CD4-positive, CD25-positive, alpha-beta regulatory T cell (primary cell): ENCODE measurements around the gene ANKRD63. TPM values are rescaled to one million over a fixed set of nuclear protein-coding genes. Genes with fewer than 3 reads are reported as not detected.

Experiments used
- ATAC-seq, 2 donors: fragments of 150-1000 bp; cut with Tn5 transposase; one replicate each; pipeline ENCODE4 v1.10.0; 2021; ENCODE audit warnings: low read depth in 2 of 2, moderate number of reproducible peaks in 2 of 2, moderate library complexity in 1 of 2
- DNase-seq, 3 donors: peaks; one replicate each; pipeline versions ENCODE4 v3.0.0 to v3.0.0-alpha.2; 2012 to 2022; ENCODE audit warnings: mixed read lengths in 1 of 3
- H3K27ac ChIP-seq: one replicate; pipeline ENCODE4 v1.7.0; 2013; ENCODE audit warnings: mild to moderate bottlenecking, low read length; ENCODE audit not compliant: insufficient read depth, poor library complexity, severe bottlenecking
- H3K27me3 ChIP-seq: one replicate; pipeline ENCODE4 v1.7.0; 2013; ENCODE audit warnings: low read length; ENCODE audit not compliant: control insufficient read depth, insufficient read depth
- H3K36me3 ChIP-seq: one replicate; pipeline ENCODE4 v1.7.0; 2013; ENCODE audit warnings: mild to moderate bottlenecking, low read length, moderate library complexity; ENCODE audit not compliant: control insufficient read depth, insufficient read depth
- H3K4me1 ChIP-seq: 2 replicates; pipeline ENCODE4 v1.7.0; 2013; ENCODE audit warnings: mild to moderate bottlenecking, low read length; ENCODE audit not compliant: insufficient read depth, control insufficient read depth, poor library complexity, severe bottlenecking
- H3K4me3 ChIP-seq: one replicate; pipeline ENCODE4 v1.7.0; 2013; ENCODE audit warnings: low read depth, mild to moderate bottlenecking, low read length, moderate library complexity
- H3K9me3 ChIP-seq, 2 experiments: 1 replicate in 1 of 2; 2 replicates in 1 of 2; pipeline ENCODE4 v1.7.0; 2013; ENCODE audit warnings: low read length in 2 of 2, mild to moderate bottlenecking in 1 of 2, moderate library complexity in 1 of 2; ENCODE audit not compliant: control insufficient read depth in 2 of 2
- H3K27ac Mint-ChIP-seq, 3 donors: one replicate each; pipeline ENCODE4 v1.8.0; 2020 to 2022; ENCODE audit warnings: mild to moderate bottlenecking in 3 of 3, mixed read lengths in 3 of 3, moderate library complexity in 2 of 3
- H3K27me3 Mint-ChIP-seq: one replicate; pipeline ENCODE4 v1.8.0; 2022; ENCODE audit warnings: mild to moderate bottlenecking, mixed read lengths
- H3K36me3 Mint-ChIP-seq: one replicate; pipeline ENCODE4 v1.8.0; 2020; ENCODE audit warnings: mixed read lengths
- H3K4me1 Mint-ChIP-seq, 4 donors: one replicate each; pipeline ENCODE4 v1.8.0; 2020 to 2022; ENCODE audit warnings: mixed read lengths in 4 of 4, mild to moderate bottlenecking in 1 of 4
- H3K4me3 Mint-ChIP-seq, 4 donors: one replicate each; pipeline ENCODE4 v1.8.0; 2020 to 2022; ENCODE audit warnings: mild to moderate bottlenecking in 4 of 4, mixed read lengths in 4 of 4, moderate library complexity in 3 of 4
- H3K9me3 Mint-ChIP-seq, 7 donors: one replicate each; pipeline ENCODE4 v1.8.0; 2020 to 2022; ENCODE audit warnings: mixed read lengths in 7 of 7, mild to moderate bottlenecking in 3 of 7, moderate library complexity in 2 of 7
- polyA plus RNA-seq, 4 donors: library from polyadenylated mRNA; unstranded; fragments of 300-500 nt; fragmentation: Illumina TruSeq; gene quantifications; one replicate each; pipeline ENCODE4 v1.2.3, GENCODE V29; 2021
- total RNA-seq: library from RNA; stranded (reverse); gene quantifications from one replicate; pipeline ENCODE4 v1.2.3, GENCODE V29; 2022

ANKRD63 gene
- total and polyA plus RNA-seq, 5 donors from 2014 or later: 0.35 TPM; not detected in 4

DNA sequence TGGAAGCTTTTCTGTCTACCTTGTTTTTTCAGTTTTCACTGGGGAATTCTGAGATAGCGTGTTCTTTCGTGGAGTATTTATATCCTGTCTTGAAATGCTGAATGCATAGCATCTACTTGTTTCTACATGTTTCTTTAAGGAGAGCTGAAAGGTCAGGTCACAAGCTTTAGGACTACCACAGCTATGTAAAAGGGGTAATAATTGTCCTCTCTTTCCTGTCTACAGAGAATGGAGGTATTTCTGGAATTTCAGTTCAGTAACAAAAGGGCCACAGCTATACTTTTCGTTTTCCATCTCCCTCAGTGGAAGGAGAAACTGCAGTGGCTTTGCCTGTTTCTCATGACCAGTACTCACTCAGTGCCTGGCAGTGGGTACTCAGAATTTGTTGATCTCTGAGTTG lies 45.3 kb upstream of the ANKRD63 start:
- Mint-ChIP-seq H3K4me1 (peaks cover 10 to 24% (median 16%) of the 10 kb centered on the region in 4 donors), H3K27ac (no peak overlapping the region), H3K9me3 (no peaks in the 10 kb centered on the region), H3K27me3 (peaks cover 7% of the 10 kb centered on the region), H3K4me3 (peak overlapping the region in 1 of 4 donors; percentile 27), H3K36me3 (peaks cover 3% of the 10 kb centered on the region)
- H3K4me1 ChIP-seq: peaks cover 14% of the 10 kb centered on the region
- no peaks in the 10 kb centered on the region for H3K27me3 ChIP-seq
- no peak overlapping the region for H3K27ac ChIP-seq
- H3K9me3 ChIP-seq: no peaks in the 10 kb centered on the region
- no peak for ATAC-seq
- H3K36me3 ChIP-seq: no peaks in the 10 kb centered on the region
- no peak for DNase-seq
- H3K4me3 ChIP-seq: no peak overlapping the region

DNA sequence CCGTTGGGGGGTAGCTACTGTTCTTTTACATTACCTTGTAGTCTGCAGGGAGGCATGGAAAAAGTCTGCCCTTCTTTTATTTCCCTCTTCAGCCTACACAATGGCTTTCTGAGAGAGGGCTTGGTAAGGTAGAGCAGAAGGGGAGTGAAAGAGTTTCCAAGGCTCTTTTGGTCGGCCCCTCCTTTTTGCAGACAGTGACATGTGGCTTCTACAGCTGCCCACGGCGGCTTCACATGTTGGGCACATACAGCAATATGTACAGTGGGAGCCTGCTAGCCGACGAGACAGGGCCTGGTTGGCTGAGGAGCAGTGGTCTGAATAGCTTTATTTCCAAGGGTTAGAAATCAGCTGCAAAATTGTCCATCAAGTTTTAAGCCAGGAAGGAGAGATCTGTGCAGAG lies 44.6 kb upstream of the ANKRD63 start:
- no peaks in the 10 kb centered on the region for H3K9me3 Mint-ChIP-seq
- H3K4me1 Mint-ChIP-seq: peaks cover 10 to 30% (median 19%) of the 10 kb centered on the region in 4 donors
- Histone ChIP-seq H3K4me1 (peaks cover 20% of the 10 kb centered on the region), H3K4me3 (no peak overlapping the region), H3K27me3 (no peaks in the 10 kb centered on the region), H3K9me3 (no peaks in the 10 kb centered on the region), H3K36me3 (no peaks in the 10 kb centered on the region), H3K27ac (no peak overlapping the region)
- peak overlapping the region in 1 of 3 donors; percentile 23 for H3K27ac Mint-ChIP-seq
- peak overlapping the region in 1 of 4 donors; percentile 19 for H3K4me3 Mint-ChIP-seq
- no peak for ATAC-seq
- no peak for DNase-seq
- no peaks in the 10 kb centered on the region for H3K36me3 Mint-ChIP-seq
- H3K27me3 Mint-ChIP-seq: peaks cover 13% of the 10 kb centered on the region

DNA sequence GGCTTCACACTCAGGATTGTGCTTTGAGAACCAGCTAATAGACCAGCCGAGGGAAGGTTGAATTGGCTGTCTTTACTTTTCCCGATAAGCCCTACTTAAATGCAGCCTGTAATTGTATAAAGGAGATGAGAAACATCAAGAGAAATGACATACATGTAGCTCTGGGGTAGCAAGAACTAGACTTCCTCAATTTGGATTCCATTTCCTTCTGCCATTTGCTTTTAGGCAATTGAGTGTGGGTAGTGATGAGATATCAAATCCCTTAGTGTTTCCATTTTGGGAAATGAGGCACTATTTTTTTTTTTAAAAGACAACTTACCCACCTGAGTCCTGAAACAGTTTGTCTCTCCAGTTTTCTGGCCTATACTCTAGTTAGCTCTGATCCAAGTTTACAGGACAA lies 42.8 kb upstream of the ANKRD63 start:
- Histone ChIP-seq H3K9me3 (no peaks in the 10 kb centered on the region), H3K36me3 (no peaks in the 10 kb centered on the region), H3K4me3 (no peak overlapping the region), H3K27ac (no peak overlapping the region), H3K27me3 (no peaks in the 10 kb centered on the region), H3K4me1 (peaks cover 24% of the 10 kb centered on the region)
- Mint-ChIP-seq H3K4me3 (peak overlapping the region; percentile 17 to 93 (median 89)), H3K36me3 (no peaks in the 10 kb centered on the region), H3K4me1 (peaks cover 17 to 41% (median 26%) of the 10 kb centered on the region in 4 donors), H3K27ac (peak overlapping the region in 1 of 3 donors; percentile 59), H3K9me3 (no peaks in the 10 kb centered on the region), H3K27me3 (peaks cover 14% of the 10 kb centered on the region)
- no peak for ATAC-seq
- DNase-seq: no peak

DNA sequence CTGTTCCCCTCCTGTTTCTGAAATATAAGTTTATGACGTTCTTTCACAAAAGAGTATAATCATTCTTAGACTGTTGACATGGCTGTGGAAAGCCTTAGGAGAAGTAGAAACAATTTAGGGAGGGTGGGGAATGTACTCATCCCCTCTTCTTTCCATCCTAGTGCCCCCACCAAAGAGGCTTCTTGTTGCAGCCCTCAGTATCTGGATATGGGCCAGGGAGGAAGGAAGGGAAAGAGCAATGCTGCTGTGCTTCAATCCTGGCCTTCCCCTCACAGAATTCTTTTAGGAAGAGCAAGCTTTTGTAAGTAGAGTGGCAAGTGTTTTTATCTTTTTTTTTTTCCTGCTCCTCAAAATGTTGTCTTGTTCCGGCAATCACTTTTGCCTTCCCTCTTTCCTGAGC lies 42.3 kb upstream of the ANKRD63 start:
- no peak overlapping the region for H3K27ac ChIP-seq
- H3K36me3 ChIP-seq: no peaks in the 10 kb centered on the region
- peak overlapping the region; percentile 64 for H3K4me3 ChIP-seq

DNA sequence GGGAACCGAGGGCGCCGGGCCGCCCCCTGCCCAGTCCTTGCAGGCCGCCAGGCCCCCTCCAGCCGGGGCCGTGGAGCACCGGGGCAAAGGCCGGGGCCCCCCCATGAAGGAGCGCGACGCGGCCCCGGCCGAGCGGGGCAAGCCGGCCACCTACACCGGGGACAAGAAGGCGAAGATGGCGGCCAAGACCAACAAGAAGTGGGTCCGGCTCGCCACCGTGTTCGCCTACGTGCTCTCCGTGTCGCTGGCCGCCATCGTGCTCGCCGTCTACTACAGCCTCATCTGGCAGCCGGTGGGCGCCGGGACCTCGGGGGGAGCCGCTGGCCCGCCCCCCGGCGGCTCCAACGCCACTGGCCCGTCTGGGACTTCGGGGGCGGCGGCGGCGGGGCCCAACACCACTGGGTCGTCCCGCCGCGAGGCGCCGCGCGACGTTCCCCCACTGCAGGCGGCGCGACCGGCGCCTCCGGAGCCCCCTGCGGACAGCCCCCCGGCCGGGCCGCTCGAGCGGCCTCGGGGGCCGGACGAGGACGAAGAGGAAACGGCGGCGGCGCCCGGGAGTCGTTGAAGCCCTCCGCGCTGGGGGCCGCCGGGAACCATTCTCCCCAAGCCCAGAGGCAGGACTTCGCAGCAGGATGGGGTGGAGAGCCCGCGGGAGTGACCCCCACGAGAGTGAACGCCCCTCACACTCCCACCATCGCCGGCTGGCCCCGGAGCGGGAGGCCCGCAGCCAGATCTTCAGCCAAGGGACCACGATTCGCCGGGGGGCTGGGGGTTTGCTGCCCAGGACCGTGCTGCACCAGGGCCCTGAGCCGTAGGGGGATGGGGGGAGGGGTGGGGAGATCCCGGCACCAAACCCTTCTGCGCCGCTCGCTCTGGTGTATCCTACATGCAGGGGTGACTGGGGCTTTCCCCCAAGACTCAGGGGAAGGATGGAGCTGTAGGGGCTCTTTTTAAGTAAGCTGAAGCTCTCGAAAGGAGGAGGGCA lies 41.4 kb upstream of the ANKRD63 start:
- Mint-ChIP-seq H3K9me3 (no peaks in the 10 kb centered on the region), H3K4me1 (peaks cover 17 to 41% (median 26%) of the 10 kb centered on the region in 4 donors), H3K4me3 (peak overlapping the region; percentile 85 to 93 (median 90)), H3K36me3 (no peaks in the 10 kb centered on the region), H3K27me3 (peaks cover 21% of the 10 kb centered on the region), H3K27ac (peak overlapping the region in 2 of 3 donors; percentile 56 to 59)
- H3K36me3 ChIP-seq: no peaks in the 10 kb centered on the region
- DNase-seq (peak in 1 of 3 donors; percentile 26), ATAC-seq (no peak)
- peaks cover 24% of the 10 kb centered on the region for H3K4me1 ChIP-seq
- no peaks in the 10 kb centered on the region for H3K9me3 ChIP-seq
- no peak overlapping the region for H3K27ac ChIP-seq
- H3K27me3 ChIP-seq: peaks cover 8% of the 10 kb centered on the region
- H3K4me3 ChIP-seq: peak overlapping the region; percentile 64

More for the DNA sequence above, 42.3 kb upstream of the ANKRD63 start:
- peaks cover 20% of the 10 kb centered on the region for H3K27me3 Mint-ChIP-seq
- Histone ChIP-seq H3K9me3 (no peaks in the 10 kb centered on the region), H3K4me1 (peaks cover 24% of the 10 kb centered on the region), H3K27me3 (no peaks in the 10 kb centered on the region)
- peaks cover 17 to 41% (median 26%) of the 10 kb centered on the region in 4 donors for H3K4me1 Mint-ChIP-seq
- no peak for ATAC-seq
- H3K4me3 Mint-ChIP-seq: peak overlapping the region; percentile 85 to 93 (median 90)
- no peaks in the 10 kb centered on the region for H3K36me3 Mint-ChIP-seq
- peak overlapping the region in 2 of 3 donors; percentile 56 to 59 for H3K27ac Mint-ChIP-seq
- no peak for DNase-seq
- H3K9me3 Mint-ChIP-seq: no peaks in the 10 kb centered on the region

DNA sequence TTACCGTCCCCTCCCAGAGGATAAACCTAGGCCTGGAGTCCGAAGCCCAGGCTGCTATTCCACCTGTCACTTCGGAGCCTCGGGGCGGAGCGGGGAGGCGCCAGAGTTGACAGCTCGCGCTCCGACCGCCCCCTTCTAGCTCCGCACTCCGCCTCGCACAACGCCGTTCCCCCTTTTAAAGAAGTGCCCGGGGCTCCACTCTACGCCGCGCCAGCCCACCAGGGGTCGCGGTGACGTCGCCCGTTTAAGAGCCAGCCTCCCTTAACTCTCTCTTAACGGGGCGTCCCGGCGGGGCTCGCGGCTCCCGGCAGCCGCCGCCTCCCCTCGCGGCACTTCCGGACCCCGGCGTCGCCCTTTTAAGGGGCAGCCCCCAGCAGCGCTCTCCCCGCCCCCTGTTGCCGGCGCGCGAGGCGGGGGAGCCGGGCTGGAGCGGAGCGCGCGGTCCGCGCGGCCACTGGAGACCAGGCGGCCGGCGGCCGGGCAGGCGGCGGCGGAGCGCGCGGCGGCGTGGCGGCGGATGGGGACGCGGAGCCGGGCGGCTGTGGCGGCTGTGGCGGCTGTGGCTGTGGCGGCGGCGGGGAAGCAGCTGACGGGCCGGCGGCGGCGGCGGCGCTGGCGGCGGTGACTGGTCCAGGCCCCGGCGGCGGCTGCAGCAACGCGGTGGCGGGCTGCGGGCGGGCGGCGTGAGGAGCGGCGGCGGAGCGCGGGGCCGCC lies 40.5 kb upstream of the ANKRD63 start, which contains the start of gene INAFM2:
TSS of gene INAFM2 (plus strand) at position 454 of the 714 bp plus-strand sequence. CDS start 364 bp downstream, outside the sequence.
- Histone ChIP-seq H3K27ac (peak within 1 kb of the TSS; percentile 60), H3K4me3 (peak within 1 kb of the TSS; percentile 51), H3K27me3 (peaks cover 8% of the 10 kb centered on the region), H3K4me1 (peaks cover 24% of the 10 kb centered on the region), H3K9me3 (no peaks in the 10 kb centered on the region), H3K36me3 (no peaks in the 10 kb centered on the region)
- Mint-ChIP-seq H3K4me3 (peak within 1 kb of the TSS; percentile 85 to 93 (median 92)), H3K36me3 (no peaks in the 10 kb centered on the region), H3K9me3 (no peaks in the 10 kb centered on the region), H3K27me3 (peaks cover 22% of the 10 kb centered on the region), H3K4me1 (peaks cover 17 to 38% (median 23%) of the 10 kb centered on the region in 4 donors), H3K27ac (peak within 1 kb of the TSS; percentile 38 to 60 (median 55))
- peak; percentile 84 to 95 (median 90) for DNase-seq
- peak; percentile 92 for ATAC-seq

DNA sequence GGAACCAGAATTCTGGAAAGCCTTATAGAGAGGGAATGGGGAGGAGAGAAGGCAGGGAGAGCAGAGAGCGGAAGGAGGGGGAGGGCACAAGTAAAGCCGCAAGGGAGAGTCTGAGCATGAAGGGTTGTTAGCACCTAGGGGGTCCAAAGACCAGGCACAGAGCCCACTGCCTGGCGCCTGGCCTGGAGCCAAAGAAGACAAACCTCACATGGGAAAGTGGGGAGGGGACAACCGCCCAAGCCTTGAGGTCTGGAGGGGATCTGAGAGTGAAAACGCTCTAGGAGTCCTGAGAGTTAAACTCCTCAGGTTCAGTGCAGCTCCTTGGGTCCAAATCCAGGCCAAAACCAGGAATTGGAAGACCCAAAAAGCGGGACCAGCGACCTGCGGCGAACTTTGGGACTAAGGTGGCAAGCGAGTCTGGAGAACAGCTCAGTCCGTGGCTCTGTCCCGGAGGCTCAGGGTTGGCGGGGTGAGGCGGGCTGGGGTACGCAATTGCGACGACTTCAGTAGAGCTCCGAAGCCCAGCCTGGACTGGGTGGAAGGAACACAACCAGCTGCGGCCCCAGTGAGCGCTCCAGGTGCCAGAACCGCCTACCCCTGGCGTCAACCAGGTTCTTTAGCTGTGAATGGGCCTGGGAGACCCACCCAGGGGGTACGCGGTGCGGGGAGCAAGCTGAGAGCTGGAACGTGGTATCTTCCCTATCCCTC lies 39.8 kb upstream of the ANKRD63 start:
- Mint-ChIP-seq H3K9me3 (no peaks in the 10 kb centered on the region), H3K36me3 (no peaks in the 10 kb centered on the region), H3K27me3 (peaks cover 27% of the 10 kb centered on the region), H3K27ac (peak overlapping the region; percentile 38 to 62 (median 60)), H3K4me3 (peak overlapping the region; percentile 65 to 92 (median 87)), H3K4me1 (peaks cover 12 to 38% (median 23%) of the 10 kb centered on the region in 4 donors)
- H3K27ac ChIP-seq: peak overlapping the region; percentile 60
- H3K27me3 ChIP-seq: peaks cover 10% of the 10 kb centered on the region
- ATAC-seq (no peak), DNase-seq (no peak)
- H3K4me1 ChIP-seq: peaks cover 24% of the 10 kb centered on the region
- H3K36me3 ChIP-seq: no peaks in the 10 kb centered on the region
- peak overlapping the region; percentile 51 for H3K4me3 ChIP-seq
- no peaks in the 10 kb centered on the region for H3K9me3 ChIP-seq
